Prostate gland (tissue), 2 donors: ENCODE results near the gene FLT1.

Experiments used
- CTCF ChIP-seq, 4 experiments: fragments of 200-600 bp in 2 of 4; fragments of 450-650 bp in 2 of 4; sonication (generic) in 2 of 4; IDR thresholded peaks; 1 replicate in 3 of 4; 2 replicates in 1 of 4; pipeline ENCODE4 v1.5.1; 2016 to 2019; ENCODE audit warnings: antibody characterized with exemption in 4 of 4, mild to moderate bottlenecking in 2 of 4, moderate library complexity in 2 of 4
- POLR2A ChIP-seq: fragments of 450-650 bp; IDR thresholded peaks from one replicate; pipeline ENCODE4 v1.6.1; 2016; ENCODE audit warnings: antibody characterized with exemption, mild to moderate bottlenecking
- POLR2AphosphoS5 ChIP-seq: sonication (generic); formaldehyde crosslinking; IDR thresholded peaks from one replicate; pipeline ENCODE4 v1.6.1; 2017; ENCODE audit warnings: antibody characterized with exemption

GRCh38 chr13:28251466-28251865 lies 243.5 kb downstream of the FLT1 start:
- TF ChIP-seq CTCF (IDR thresholded peaks at IDR 0.05) (no peak), POLR2A (no peak), POLR2AphosphoS5 (no peak)
